Stimulated activated CD8-positive, alpha-beta memory T cell treated with anti-CD3 and anti-CD28 coated beads, Interleukin-7, amount 100 ng/mL, for 48 hours (primary cell): ENCODE data around the gene SLC2A4.

Experiments used
- DNase-seq, 2 donors: peaks; one replicate each; pipeline ENCODE4 v3.0.0-alpha.2; 2020; ENCODE audit warnings: low read depth in 1 of 2; ENCODE audit errors: extremely low read depth in 1 of 2

SLC2A4 gene

DNA sequence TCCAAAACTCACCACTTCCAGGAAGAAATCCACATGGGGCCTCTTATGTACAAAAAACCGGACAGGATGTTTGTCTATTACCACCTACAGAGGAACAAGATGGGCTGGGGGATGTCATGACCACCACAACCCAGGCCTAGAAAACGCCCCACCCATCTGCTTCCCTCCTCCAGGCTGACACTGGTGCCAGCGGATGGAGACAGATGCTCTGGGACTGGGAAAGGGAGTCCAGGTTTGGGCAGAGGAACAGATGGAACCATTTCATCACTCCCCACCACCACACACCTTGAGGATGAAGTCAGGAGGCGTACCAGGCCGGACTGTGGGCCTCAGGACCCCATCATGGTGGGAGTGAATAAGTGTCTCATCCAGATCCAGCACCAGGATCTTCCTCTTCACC is 34.7 kb upstream of the SLC2A4 start:
- no peak for DNase-seq

GRCh38 chr17:7248796-7249195 is 32.7 kb upstream of the SLC2A4 start:
- DNase-seq = no peak

DNA sequence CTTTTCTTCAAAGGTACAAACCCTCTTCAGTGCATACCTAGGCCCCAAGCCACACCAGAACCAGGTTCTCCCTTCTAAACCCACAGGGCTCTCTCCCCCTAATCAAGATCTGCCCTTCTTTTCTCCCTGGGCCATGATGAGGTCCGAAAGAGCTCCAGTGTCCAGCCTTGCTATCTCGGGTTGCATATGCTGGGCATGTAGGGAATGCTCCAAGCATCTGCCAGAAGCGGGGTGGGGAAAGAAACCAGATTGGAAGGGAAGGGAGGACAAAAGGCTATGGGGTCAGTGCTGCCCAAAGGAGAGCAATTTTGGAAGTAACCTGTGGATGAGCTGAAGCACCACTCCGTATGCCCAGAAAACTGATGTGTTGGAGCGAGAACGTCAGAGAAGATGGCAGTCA is 32.3 kb upstream of the SLC2A4 start:
- DNase-seq = no peak

DNA sequence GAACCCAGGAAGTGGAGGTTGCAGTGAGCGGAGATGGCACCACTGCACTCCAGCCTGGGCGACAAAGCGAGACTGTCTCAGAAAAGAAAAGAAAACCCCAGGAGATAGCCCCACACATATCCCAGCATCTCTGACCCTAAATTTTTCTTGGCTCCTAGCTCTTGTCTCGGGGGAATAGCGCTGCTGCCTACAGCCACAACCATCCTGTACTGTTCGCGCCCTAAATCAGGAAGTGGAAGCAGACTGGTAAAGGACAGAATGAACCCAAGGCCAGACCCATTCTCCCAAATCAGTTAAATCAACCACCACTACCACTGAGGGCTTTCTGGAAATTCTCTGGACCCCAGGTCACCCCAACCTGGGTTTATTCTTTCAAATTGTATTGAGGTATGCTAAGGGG is 31.7 kb upstream of the SLC2A4 start:
- no peak for DNase-seq

- no peak for DNase-seq
Observed at GRCh38 chr17:7250695-7251627, 30.6 kb upstream of the SLC2A4 start.

- DNase-seq = peak; percentile 97
Observed at GRCh38 chr17:7251661-7252175, 29.8 kb upstream of the SLC2A4 start, which contains the start of gene CTDNEP1. Gene CTDNEP1 (minus strand): TSS chr17:7251734. CDS start chr17:7251296, 438 bp downstream.

DNA sequence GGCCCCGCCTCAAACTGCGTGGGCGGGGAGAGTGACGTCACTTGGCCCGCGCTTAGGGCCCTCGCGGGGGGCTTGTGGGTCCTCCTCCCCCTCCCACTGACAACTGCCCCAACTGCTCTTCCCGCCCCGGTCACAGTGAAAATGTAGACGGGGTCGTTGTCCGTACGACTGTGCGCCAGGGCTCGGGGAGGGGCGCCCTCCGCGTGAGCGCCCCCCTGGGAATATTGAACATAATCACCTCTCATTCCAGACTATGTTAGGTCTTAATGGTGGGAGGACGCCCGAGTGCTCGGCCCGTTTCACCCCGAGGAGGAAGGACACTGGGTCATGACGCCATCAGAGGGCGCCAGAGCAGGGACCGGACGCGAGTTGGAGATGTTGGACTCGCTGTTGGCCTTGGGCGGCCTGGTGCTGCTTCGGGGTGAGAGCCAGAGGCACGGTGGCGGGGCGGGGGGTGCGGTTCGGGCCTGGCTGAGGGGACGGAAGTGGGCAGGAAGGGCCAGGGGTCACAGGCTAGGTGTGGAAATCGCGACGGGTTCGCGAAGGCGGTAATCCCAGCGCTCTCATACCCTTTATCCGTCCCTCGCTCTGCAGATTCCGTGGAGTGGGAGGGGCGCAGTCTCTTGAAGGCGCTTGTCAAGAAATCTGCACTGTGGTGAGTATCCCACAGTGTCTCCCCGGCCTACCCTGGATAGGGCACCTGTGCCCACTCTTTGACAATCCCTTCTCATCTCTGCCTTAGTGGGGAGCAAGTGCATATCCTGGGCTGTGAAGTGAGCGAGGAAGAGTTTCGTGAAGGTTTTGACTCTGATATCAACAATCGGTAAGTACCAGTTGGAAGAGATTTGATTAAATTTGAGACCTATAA is 29.1 kb upstream of the SLC2A4 start, which contains the start of gene ELP5:
Gene ELP5 (plus strand): TSS at position 40 of the 868 bp plus-strand sequence. CDS start 336 bp downstream, at position 376.
- peak; percentile 79 to 88 for DNase-seq

- DNase-seq = no peak
Observed at GRCh38 chr17:7253082-7253481, 28.4 kb upstream of the SLC2A4 start.

DNA sequence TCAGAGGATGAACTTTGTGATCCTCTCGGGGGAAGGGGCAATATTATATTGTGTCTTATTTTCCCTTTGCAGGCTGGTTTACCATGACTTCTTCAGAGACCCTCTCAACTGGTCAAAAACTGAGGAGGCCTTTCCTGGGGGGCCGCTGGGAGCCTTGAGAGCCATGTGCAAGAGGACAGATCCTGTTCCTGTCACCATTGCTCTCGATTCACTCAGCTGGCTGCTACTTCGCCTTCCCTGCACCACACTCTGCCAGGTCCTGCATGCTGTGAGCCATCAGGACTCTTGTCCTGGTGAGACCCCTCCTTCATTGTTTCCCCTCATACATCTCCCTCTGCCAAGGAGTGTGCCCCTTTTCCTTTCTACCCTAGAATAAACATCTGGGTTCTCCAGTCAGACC is 27.0 kb upstream of the SLC2A4 start:
- DNase-seq = no peak

- DNase-seq = no peak
Observed at GRCh38 chr17:7256766-7257456, 24.6 kb upstream of the SLC2A4 start.

DNA sequence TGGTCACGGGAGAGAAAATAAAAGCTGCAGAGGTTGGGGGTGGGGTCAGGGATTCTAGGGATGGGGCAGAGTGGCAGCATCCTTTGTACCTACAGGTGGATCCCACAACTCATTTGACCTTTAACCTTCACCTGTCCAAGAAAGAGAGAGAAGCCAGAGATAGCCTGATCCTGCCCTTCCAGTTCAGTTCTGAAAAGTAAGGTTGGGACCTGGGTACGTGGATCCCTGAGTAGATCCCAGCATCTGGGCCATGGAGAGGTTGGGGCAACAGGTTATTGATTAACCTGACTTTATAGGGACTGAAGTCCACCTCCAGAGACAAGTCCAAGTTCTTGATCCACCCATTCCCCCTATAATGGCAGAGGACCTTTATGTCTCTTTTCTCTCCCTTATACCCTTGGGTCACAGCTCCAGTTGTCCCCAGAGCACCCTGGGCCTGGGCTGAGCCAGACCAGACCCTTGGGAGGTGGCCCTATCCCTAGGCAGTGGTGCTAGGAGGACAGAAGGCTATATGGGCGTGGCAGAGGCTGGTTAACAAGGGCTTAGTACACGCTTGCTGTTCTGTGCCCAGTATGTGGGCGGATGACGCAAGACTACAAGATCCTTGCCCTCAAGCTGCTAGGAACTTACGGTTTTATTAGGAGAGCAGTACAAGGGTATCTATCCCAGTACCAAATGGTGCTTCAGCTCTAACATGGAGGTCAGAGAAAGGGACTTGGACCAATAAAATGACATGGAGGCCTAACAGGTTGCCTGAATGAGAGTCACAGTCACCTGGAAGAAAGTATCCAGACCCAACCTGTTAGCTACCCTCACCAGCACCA is 22.6 kb upstream of the SLC2A4 start:
- DNase-seq = no peak

- DNase-seq = no peak
Observed at GRCh38 chr17:7259555-7259889, 22.0 kb upstream of the SLC2A4 start.

DNA sequence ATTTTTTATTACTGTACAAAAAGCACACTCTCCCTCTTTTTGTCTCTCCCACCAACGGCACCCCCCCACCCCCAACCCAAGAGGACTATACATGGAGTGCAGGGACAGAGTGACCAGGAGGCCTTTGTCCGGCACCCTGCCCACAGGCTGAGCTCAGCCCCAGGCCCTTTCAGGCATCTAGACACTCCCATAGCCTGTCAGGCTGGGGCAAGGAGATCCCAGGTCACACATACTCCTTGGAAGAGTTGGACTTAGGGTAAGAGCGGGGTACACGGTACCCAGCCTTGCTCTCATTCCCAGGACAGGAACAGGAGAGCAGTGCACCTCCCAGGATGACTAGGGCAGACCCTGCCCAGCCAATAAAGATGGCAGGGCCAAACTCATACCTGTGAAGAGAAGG is 21.4 kb upstream of the SLC2A4 start:
- no peak for DNase-seq

- no peak for DNase-seq
Observed at GRCh38 chr17:7260651-7261378, 20.7 kb upstream of the SLC2A4 start.

- DNase-seq = no peak
Observed at GRCh38 chr17:7261379-7262191, 19.9 kb upstream of the SLC2A4 start.

DNA sequence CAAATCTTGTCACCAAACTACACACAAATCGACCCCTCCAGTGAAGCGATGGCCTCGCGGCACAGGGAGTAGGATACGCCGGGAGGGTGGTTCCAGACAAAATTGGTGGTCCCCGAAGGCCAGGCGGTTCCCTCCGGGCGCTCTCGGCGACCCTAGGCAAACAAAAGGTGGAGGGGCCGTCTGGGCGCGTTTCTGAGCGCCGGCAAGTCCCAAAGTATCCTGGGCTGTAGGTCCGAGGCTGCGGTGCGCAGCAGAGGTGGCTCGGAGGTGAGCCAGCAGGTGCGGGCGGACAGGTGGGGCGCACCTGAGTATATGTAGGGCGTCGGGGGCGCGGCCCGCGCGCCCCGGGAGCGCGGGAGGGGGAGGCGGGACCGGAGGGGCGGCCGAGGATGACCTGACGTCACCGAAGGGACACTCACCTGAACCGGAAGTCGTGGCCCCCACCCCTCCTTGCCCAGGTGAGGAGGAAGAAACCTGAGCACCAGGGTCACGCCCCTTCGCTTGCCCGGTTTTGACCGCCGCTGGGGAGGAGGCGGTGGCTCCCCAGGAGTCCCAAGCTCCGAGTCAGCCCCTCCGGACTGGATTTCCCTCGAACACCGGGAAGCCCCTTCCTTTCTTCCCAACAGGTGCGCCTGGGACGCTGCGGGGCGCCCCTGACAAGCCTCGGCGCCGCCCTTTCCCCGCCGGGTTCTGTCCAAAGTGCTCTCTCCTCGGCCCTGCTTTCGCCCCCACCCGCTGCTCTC is 19.2 kb upstream of the SLC2A4 start, which contains the start of gene CLDN7:
Gene CLDN7 (minus strand): TSS at position 287 of the 743 bp plus-strand sequence. CDS start 435 bp downstream, outside the sequence.
- DNase-seq = no peak

- no peak for DNase-seq
Observed at GRCh38 chr17:7262935-7263800, 18.4 kb upstream of the SLC2A4 start.
